Limb (tissue), 2 donors: ENCODE data around the gene PAX2.

Experiments used
- DNase-seq, 2 donors: peaks; one replicate each; pipeline ENCODE4 v3.0.0-alpha.2; 2016; ENCODE audit errors: extremely low spot score in 2 of 2

The PAX2 gene

DNA sequence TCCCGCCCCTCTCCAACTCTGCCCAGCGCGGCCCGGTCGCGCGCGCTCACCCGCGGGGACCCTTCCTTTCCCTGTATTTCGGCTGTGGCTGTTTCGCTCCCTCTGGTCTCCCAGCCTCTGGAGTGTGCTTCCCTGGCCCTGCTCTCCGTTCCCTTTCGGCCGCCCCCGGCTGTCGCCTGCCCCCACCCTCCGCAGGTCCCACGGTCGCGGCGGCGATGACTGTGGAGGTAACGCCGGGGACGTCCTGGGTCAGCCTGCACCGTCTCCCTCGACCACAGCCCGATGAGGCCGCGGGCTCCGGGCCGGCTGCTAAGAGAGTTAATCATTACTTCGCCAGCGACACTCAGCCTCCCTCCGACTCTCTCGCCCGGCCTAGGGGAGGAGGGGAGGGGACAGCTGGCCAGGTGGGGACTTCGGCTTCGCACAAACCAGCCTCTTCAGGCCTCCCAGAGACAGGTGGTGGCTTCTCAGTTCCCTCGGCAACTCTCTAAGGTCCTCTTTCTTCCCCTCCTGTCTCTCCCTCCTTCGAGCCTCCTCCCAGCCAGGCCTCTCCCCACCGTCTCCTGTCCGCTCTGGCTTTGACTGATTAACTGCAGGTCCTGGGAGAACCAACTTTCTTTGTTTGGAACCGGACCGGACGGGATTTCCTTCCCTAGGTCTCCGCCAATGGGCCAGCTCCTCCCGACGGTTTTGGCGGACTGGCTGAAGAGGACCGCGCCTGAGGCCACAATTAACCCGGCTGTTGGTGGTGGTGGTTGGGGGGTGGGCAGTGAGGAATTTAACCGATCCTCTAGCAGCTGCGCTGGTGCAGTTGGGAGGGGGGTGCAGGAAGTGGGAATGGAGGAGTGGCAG is 5.6 kb upstream of the PAX2 start:
- peak in 1 of 2 donors; percentile 42 for DNase-seq

- no peak for DNase-seq
These were observed 4.7 kb upstream of the PAX2 start for GRCh38 chr10:100740476-100741377.

- DNase-seq = peak in 1 of 2 donors; percentile 37
These were observed 3.9 kb upstream of the PAX2 start for GRCh38 chr10:100741378-100742075.

DNA sequence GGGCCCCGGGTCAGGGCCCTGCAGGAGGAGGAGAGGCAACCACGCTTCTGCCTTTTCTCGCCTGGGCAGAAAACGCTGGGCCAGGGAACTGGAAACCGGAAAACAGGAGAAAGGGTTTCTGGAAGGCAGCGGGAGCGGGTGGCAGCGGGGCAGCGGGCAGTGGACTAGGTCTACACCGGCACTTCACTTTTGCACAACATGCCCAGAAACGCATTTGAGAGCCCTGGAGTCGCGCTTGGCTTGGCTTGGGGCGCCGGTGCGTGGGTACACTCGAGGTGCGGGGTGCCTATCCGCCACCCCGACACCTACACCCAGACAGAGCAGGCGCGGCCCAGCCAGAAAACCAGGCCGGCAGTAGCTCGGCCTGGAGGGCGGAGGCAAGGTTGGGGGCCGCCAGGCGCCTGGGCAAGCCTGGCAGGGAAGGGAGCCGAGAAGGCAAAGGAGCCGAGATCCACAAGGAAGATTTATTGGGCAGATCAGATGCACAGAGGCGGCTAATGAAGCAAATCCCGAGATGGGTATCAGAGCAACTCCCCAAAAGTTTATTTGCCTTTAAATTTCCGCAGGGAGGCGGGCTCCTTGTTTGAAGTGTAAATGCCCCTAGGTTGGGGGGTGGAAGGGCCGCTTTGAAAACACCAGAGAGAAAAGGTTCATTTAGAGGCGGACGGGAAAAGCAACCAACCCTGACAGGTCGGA is 3.2 kb upstream of the PAX2 start:
- DNase-seq = no peak

GRCh38 chr10:100742936-100743335 is 2.4 kb upstream of the PAX2 start:
- DNase-seq = no peak

DNA sequence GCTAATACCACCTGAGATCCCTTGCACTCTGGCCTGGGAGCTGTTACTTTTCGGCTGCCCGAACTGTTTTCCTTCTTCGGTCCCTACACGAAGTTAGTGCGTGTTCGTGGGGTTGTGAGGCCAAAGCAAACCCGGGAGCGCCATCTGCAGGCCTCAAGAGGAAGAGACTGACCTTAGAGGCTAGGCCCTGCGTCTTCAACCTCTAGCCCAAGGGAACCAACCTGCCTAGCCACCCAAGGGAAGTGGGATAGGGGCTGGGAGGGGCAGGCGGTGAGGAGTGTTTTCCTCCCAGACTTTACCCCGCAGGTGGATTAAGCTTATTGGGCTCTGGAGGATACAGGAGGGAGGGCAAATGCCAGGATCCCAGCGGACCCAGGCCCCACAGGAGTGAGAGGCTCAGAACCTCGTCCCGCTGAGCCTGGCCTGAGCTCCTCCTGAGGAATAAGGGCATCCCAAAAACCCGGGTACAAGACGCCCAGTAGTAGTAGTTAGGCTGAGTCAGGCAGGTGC is 1.7 kb upstream of the PAX2 start:
- peak; percentile 38 to 65 for DNase-seq

GRCh38 chr10:100744136-100744986 is 1.0 kb upstream of the PAX2 start:
- peak in 1 of 2 donors; percentile 58 for DNase-seq

GRCh38 chr10:100745882-100746783 is 751 bp downstream of the PAX2 start:
- no peak for DNase-seq

DNA sequence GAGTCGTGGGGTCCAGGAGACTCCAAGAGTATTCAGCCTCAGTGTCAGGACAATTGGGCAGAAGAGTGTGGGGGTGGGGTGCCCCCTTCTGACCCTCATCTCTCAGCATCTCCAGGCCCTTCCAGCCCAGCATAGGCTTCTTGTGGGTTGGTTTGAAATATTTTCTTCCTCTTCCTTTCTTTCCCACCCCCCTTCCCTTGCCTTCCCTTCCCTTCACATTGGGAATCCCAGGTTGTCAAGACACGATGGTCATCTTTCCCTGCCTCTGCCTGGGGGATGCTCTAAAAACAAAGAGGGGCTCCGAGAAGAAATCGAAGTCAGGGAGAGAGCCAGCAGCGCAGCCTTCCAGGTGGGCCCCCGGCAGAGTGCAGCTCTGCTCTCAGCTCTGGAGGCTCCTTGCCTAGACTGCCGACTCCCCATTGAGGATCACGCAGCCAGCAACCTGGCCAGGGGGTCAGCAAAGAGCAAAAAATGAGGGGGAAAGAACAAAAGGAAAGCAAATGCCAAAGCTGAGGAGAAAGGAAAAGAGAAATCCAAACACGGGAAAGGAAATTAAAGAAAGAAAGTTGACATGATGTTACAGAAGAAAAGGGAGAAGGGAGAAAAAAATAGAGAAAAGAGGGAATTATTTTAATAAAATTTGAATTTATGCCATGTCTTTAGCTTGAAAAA is 1.5 kb downstream of the PAX2 start:
- no peak for DNase-seq

- DNase-seq = no peak
These were observed 2.3 kb downstream of the PAX2 start for GRCh38 chr10:100747456-100748230.

DNA sequence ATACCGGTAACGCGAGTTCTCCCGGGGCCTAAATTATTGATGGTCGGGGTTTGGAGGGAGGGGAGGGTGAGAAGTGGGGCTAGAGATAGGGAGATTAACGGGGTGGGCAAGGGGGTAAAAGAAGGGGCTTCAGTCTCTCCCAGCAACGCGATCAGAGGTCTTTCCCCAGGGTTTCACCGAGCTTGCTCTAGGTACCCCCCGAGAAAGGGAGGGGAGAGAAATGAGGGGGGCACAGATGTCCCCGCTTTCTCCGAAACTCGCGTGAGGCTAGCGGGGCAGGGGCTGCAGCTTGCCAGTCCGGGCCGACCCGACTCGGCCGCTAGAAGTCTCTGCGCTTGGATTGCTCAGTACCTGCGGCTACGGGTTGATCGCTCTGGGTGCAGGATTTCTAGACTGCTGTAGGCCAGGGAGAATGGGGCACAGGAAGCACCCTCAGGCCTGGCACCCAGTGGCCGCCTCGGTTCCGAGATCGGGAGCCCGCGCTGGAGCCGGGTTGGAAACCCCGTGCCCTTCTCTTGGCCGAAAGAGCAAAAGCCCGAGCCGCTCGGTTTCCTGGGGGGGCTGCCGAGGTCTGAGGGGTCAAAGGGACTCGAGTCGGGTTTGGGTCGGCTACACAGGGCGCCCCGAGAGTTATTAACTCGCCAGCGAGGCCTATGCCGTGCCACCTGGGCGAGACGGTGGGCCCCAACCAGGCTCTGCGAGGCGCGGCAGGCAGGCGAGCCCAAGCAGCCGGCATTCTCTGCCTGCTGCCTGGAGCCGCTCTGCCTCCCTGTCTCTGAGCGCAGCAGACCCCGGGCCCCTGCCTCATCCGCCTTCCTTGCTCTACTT is 3.1 kb downstream of the PAX2 start:
- DNase-seq = no peak

DNA sequence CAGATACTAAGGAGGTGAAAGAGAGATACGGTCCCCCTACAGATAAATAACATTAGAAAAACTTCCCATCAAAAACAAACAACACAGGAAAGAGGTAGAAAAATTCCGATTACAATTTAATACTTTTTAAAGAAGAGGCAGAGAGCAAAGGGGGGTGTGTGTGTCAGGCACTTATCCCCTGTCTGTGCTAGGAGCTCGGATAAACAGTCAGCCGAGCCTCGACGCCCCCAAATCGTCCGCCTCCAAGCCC is 3.6 kb downstream of the PAX2 start:
- no peak for DNase-seq

GRCh38 chr10:100749309-100750217 is 4.2 kb downstream of the PAX2 start:
- no peak for DNase-seq

DNA sequence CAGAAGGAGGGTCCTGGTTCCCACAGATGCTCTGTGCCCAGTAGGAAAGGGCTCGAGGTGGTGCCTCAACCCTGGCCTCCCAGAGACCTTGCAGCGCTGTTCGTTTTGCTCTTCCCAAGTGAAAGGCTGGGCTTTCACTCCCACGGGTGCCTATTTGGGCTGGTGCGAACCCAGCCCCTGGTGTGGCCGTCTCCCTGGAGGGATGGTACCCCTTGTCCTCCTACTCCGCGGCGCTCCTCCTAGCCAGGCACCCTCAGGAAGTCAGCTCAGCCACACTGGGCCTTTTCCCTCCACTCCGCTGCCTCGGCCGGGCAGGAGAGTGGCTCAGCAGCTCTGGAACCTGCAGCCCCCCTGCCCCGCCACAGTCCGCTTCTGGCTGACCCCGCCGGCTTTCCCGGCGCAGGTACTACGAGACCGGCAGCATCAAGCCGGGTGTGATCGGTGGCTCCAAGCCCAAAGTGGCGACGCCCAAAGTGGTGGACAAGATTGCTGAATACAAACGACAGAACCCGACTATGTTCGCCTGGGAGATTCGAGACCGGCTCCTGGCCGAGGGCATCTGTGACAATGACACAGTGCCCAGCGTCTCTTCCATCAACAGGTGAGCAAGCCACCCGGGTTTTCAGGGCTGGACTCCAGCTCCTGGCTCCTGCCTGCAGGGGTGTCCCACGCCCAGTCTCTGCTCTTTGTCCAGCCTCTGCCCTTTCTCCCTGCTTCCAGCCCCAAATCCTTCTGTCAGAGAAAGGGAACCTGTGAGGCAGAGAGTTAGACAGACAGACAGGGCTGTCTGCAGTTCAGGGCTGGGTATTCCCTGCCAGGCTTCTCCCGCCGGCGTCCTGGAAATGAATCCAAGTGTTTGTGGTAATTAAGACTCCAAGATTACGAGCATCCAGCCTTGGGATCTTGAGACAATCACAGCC is 5.2 kb downstream of the PAX2 start:
- DNase-seq = no peak
